DMS53 treated with DMSO at 0.1 percent for 48 hours (cell line): Measurements from ENCODE around the gene CLTB.
"Not testable (repeated sequence)": the region's sequence is repeated elsewhere in the genome, so short reads cannot be mapped to it uniquely, and the experiment has no call there.

Experiments used
- DNase-seq: peaks from one replicate; lab custom pipeline; 2025; ENCODE audit not compliant: unreplicated experiment; lab: John Stamatoyannopoulos, UW

Gene CLTB

GRCh38 chr5:176429972-176430371 lies 13.6 kb upstream of the CLTB start:
- DNase-seq: no peak

GRCh38 chr5:176427971-176428370 lies 11.6 kb upstream of the CLTB start:
- DNase-seq: no peak

- DNase-seq: no peak
Observed at GRCh38 chr5:176426876-176427275, 10.5 kb upstream of the CLTB start.

- no peak for DNase-seq
Observed at GRCh38 chr5:176425791-176426190, 9.5 kb upstream of the CLTB start.

- DNase-seq: no peak
Observed at GRCh38 chr5:176425138-176425537, 8.8 kb upstream of the CLTB start.

- no peak for DNase-seq
Observed at GRCh38 chr5:176424181-176424580, 7.8 kb upstream of the CLTB start.

- DNase-seq: no peak
Observed at GRCh38 chr5:176420972-176421544, 4.7 kb upstream of the CLTB start.

- DNase-seq: no peak
Observed at GRCh38 chr5:176420086-176420485, 3.7 kb upstream of the CLTB start.

DNA sequence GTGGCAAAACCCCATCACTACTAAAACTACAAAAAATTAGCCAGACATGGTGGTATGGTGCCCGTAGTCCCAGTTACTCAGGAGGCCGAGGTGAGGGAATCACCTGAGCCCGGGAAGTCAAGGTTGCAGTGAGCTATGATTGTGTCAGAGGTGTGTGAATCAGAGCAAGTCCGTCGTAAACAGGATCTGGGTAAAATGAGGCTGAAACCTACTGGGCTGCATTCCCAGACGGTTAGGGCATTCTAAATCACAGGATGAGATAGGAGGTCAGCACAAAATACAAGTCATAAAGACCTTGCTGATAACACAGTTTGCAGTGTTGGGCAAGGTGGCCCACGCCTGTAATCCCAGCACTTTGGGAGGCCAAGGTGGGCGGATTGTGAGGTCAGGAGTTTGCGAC lies 1.9 kb upstream of the CLTB start:
- no peak for DNase-seq

DNA sequence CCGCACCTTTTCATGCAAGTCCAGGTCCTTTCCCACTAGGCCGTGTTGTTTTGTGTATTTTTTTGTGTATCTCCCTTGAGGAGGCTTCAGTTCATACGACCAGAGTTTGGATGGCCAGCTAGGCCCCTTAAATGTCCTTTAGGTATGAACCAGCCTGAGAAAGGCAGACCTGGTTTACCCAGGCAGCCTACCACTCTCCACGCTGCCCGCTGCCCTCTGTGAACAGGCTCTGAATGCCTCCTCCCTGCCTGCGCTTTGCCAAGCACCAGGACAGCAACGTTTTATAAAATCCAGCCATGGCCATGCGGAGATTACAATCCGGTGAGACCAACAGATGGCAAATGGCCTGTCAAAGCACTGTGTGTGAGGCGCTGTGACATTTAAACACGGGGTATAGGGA lies 626 bp upstream of the CLTB start:
- DNase-seq: no peak

GRCh38 chr5:176415240-176415951 lies 943 bp downstream of the CLTB start:
- no peak for DNase-seq

DNA sequence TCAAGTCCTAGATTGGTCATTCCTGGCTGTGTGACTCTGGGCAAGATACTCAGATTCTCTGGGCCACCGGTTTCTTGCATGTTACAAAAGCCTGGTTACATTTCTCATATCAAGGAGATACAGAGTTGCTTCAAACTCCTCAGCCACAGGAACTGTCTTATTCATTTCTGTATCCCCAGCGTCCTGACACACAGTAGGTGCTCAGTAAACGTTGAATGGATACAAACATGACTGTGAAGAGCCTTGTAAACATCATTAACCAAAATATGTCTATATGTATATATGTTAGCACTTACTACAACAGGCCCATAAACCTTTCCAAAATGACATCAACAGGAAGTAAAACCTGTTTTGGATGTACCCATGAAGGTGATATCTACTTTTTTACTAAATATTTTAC lies 1.6 kb downstream of the CLTB start:
- DNase-seq: no peak

DNA sequence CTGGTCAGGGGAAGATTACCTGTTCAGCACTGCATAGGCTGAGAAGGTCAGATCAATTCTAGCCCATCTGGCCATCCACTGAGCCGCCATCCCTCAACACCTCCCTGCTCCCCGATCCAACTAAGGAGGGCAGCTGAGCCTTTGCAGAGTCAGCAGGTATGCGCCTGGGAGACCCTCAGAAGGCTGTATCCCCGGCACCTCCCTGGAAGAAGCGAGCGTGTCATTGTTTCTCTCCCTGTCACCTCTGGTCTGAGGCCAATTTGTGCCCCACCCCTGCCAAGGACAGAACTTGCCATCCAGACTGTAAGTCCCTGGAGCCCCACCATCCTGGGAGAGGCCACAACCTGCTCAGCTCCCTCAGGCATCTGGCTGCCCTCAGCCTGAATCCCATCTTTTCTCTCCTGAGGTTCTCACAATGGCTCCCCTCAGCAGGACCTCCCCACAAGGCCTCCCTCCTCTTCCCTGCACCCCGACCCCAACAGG lies 2.6 kb downstream of the CLTB start:
- no peak for DNase-seq

DNA sequence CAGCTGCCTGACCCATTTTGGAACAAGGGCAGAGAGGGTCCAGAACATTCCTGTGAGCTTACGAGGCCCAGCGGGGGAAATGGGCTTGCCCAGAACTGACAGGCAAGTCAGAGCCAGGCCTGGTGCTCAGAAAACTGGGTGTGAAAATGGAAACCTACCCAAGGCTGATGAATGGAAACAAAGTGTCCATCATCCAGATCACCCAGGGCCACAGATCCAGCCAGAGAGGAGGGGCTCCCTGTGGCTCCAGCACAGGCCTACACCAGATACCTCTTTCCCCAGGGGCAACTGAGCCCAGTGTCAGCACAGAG lies 3.1 kb downstream of the CLTB start:
- no peak for DNase-seq

GRCh38 chr5:176412517-176413254 lies 3.7 kb downstream of the CLTB start:
- DNase-seq: no peak

DNA sequence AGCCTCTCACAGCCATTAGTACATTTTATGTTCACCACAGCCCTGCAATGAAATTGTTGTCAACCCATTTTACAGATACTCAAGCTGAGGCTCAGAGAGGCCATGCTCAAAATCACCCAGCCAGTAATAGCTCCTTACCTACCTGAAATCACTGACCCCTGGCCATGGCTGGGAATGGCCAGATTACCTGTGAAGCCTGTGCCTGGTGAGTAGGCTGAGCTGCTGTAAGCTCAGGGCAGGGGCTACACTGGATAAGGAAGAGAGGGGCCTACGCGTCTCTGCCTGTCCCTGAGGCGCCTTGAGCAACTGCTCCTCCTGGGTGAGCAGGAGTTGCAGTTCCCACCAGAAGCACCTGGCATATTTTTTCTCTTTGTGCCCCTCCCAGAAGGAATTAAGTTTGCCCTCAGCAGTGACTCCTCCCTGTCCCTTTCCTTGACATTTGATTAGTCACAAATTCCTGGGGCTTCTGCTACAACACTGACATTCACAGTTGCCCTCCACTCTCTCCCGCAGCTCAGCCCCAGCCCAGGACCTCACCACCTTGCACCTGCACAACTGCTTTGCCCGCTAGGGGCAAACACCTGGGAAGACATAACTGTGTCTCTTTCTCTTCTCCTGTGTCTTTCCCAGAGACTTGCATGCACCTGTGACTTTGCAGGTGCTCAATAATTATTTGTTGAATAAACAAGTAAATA lies 5.7 kb downstream of the CLTB start:
- DNase-seq: no peak

DNA sequence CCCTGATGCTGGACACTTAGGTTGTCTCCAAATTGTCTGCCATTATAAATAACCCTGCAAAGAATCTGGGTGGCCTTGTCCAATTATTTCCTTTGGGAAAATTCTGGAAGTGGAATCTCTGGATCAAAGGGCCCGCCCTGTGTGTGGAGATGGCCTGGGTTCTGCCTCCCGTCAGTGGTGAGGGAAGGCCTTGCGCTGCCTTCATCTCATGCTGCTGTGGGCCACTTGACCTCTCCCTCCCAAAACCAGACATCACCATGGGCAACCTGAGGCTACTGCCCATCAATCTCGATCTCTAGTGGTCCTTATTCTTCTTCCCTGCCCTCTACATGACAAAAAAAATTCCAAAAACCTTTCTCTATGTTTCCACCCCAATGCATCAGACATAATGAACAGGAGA lies 6.6 kb downstream of the CLTB start:
- no peak for DNase-seq

DNA sequence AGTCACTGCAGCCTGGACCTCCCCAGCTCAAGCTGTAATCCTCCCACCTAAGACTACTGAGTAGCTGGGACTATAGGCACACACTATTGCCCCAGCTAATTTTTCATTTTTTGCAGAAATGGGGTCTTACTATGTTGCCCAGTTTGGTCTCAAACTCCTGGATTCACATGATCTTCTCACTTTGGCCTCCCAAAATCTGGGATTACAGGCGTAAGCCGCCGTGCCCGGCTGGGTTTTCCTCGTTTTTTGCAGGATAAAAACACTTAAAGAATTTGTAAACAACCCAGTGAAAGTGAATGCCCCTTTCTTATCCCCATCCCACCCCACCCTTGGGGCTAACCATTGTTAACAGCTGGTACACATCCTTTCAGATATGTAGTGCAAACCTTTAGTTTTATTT lies 7.7 kb downstream of the CLTB start:
- no peak for DNase-seq

- DNase-seq: not testable (repeated sequence)
Observed at GRCh38 chr5:176408252-176408573, 8.1 kb downstream of the CLTB start.

DNA sequence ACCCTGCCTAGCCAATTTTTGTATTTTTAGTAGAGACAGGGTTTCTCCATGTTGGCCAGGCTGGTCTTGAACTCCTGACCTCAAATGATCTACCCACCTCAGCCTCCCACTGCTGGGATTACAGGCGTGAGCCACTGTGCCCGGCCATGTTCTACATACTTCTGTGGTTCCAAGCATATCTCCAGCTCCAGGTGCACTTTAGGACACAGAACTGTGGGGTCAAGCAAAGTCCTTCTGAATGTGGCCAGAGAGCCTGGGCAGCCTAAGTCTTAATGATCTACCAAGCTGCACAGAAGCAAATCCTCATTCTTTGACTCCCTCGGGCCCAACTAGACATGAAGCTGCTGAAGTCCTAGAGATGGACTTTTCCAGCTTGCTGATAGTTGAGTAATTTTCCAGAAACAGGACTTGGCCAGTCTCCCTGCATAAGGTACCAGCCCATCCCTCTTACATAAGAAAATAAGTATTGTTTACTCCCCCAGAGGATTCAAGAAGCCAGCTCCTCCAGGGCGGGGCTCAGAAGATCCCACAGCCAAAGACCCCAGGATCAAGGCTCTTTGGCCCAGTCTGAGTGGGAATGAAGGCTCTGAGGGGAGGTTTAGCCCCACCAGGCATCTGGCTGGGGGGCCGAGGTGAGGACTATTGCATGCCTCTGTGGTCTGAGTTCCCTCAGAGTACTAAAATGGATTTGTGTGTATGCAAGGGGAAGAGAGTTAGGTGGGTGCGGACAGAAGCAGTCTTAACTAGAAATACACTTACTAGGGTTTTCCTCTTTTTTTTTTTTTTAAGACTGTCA lies 8.7 kb downstream of the CLTB start:
- no peak for DNase-seq

- no peak for DNase-seq
Observed at GRCh38 chr5:176406436-176407052, 9.8 kb downstream of the CLTB start.
